H9 (cell line): ENCODE results near the gene UPP1. TPM values are rescaled to one million over a fixed set of nuclear protein-coding genes. Genes with fewer than 3 reads are reported as not detected.

Source experiments
- DNase-seq: peaks from one replicate; pipeline ENCODE4 v3.0.0-alpha.2; 2017
- H2AFZ ChIP-seq: one replicate; pipeline ENCODE4 v1.6.1; 2013; ENCODE audit warnings: mild to moderate bottlenecking, low read length, control low read depth, moderate library complexity
- H2AK5ac ChIP-seq: 2 replicates; pipeline ENCODE4 v1.6.1; 2013; ENCODE audit warnings: low read length, control low read depth, mixed read lengths; ENCODE audit not compliant: insufficient read length
- H2BK120ac ChIP-seq: one replicate; pipeline ENCODE4 v1.6.1; 2013; ENCODE audit warnings: low read depth, mild to moderate bottlenecking, low read length, control low read depth, inconsistent platforms; ENCODE audit not compliant: poor library complexity, severe bottlenecking
- H2BK12ac ChIP-seq: 2 replicates; pipeline ENCODE4 v1.6.1; 2013; ENCODE audit warnings: low read length, control low read depth, mixed read lengths, low read depth; ENCODE audit not compliant: insufficient read length
- H2BK15ac ChIP-seq: 2 replicates; pipeline ENCODE4 v1.6.1; 2013; ENCODE audit warnings: low read depth, low read length, control low read depth
- H2BK20ac ChIP-seq: one replicate; pipeline ENCODE4 v1.6.1; 2013; ENCODE audit warnings: low read depth, mild to moderate bottlenecking, low read length, control low read depth, inconsistent platforms; ENCODE audit not compliant: poor library complexity, severe bottlenecking
- H2BK5ac ChIP-seq: 2 replicates; pipeline ENCODE4 v1.6.1; 2013; ENCODE audit warnings: low read length, control low read depth, mixed read lengths; ENCODE audit not compliant: insufficient read length
- H3K14ac ChIP-seq: 2 replicates; pipeline ENCODE4 v1.6.1; 2013; ENCODE audit warnings: low read length, control low read depth; ENCODE audit not compliant: insufficient read depth
- H3K18ac ChIP-seq: 2 replicates; pipeline ENCODE4 v1.6.1; 2013; ENCODE audit warnings: low read depth, mild to moderate bottlenecking, mixed read lengths, low read length, control low read depth; ENCODE audit not compliant: insufficient read length
- H3K23ac ChIP-seq: 2 replicates; pipeline ENCODE4 v1.6.1; 2013; ENCODE audit warnings: low read length, control low read depth, mixed read lengths, low read depth; ENCODE audit not compliant: insufficient read length
- H3K23me2 ChIP-seq: 2 replicates; pipeline ENCODE4 v1.6.1; 2013; ENCODE audit warnings: low read depth, mild to moderate bottlenecking, mixed read lengths, low read length, control low read depth; ENCODE audit not compliant: insufficient read length, poor library complexity, severe bottlenecking
- H3K27ac ChIP-seq: 2 replicates; pipeline ENCODE4 v1.5.1; 2013; ENCODE audit warnings: low read length, control low read depth, mixed read lengths, low read depth; ENCODE audit not compliant: insufficient read length
- H3K27me3 ChIP-seq: 2 replicates; pipeline ENCODE4 v1.6.1; 2013; ENCODE audit warnings: low read length, control low read depth, inconsistent platforms; ENCODE audit not compliant: insufficient read depth
- H3K4ac ChIP-seq: 2 replicates; pipeline ENCODE4 v1.6.1; 2013; ENCODE audit warnings: low read depth, mild to moderate bottlenecking, control low read depth, inconsistent platforms, low read length, moderate library complexity
- H3K4me1 ChIP-seq: 2 replicates; pipeline ENCODE4 v1.6.1; 2013; ENCODE audit warnings: low read length, control low read depth, inconsistent platforms; ENCODE audit not compliant: insufficient read depth
- H3K4me2 ChIP-seq: 2 replicates; pipeline ENCODE4 v1.6.1; 2013; ENCODE audit warnings: low read length, control low read depth, mixed read lengths; ENCODE audit not compliant: insufficient read length, insufficient read depth
- H3K56ac ChIP-seq: 2 replicates; pipeline ENCODE4 v1.6.1; 2013; ENCODE audit warnings: low read depth, mild to moderate bottlenecking, mixed read lengths, low read length, control low read depth; ENCODE audit not compliant: insufficient read length
- H3K79me1 ChIP-seq: 2 replicates; pipeline ENCODE4 v1.6.1; 2013; ENCODE audit warnings: low read depth, mild to moderate bottlenecking, moderate library complexity, low read length, control low read depth, inconsistent platforms; ENCODE audit not compliant: insufficient read depth, poor library complexity, severe bottlenecking
- H3K79me2 ChIP-seq: 2 replicates; pipeline ENCODE4 v1.6.1; 2013; ENCODE audit warnings: low read length, control low read depth, inconsistent platforms; ENCODE audit not compliant: insufficient read depth
- H3K9ac ChIP-seq: 2 replicates; pipeline ENCODE4 v1.6.1; 2013; ENCODE audit warnings: low read length, control low read depth, mixed read lengths; ENCODE audit not compliant: insufficient read length; ENCODE audit errors: extremely low read depth
- H3K9me3 ChIP-seq: one replicate; pipeline ENCODE4 v1.6.1; 2013; ENCODE audit warnings: low read depth, low read length, inconsistent platforms; ENCODE audit not compliant: control insufficient read depth
- H3T11ph ChIP-seq: one replicate; pipeline ENCODE4 v1.6.1; 2013; ENCODE audit warnings: mild to moderate bottlenecking, low read length, control low read depth, inconsistent platforms
- H4K20me1 ChIP-seq: one replicate; pipeline ENCODE4 v1.6.1; 2013; ENCODE audit not compliant: control insufficient read depth, insufficient read length, insufficient read depth
- H4K5ac ChIP-seq: 2 replicates; pipeline ENCODE4 v1.6.1; 2013; ENCODE audit warnings: low read depth, mild to moderate bottlenecking, mixed read lengths, low read length, control low read depth; ENCODE audit not compliant: insufficient read length
- H4K8ac ChIP-seq: replicated peaks from 2 replicates; pipeline ENCODE4 v1.6.1; 2013; ENCODE audit warnings: low read length, control low read depth, mixed read lengths, low read depth; ENCODE audit not compliant: insufficient read length
- H4K91ac ChIP-seq: 2 replicates; pipeline ENCODE4 v1.6.1; 2013; ENCODE audit warnings: low read depth, mild to moderate bottlenecking, moderate library complexity, mixed read lengths, low read length, control low read depth; ENCODE audit not compliant: insufficient read length
- H3K27ac Mint-ChIP-seq, 3 experiments: 2 replicates in 2 of 3; 3 replicates in 1 of 3; pipeline ENCODE4 v1.8.0; 2020 to 2021; ENCODE audit warnings: mixed read lengths in 3 of 3, mild to moderate bottlenecking in 1 of 3, moderate library complexity in 1 of 3
- H3K27me3 Mint-ChIP-seq: 2 replicates; pipeline ENCODE4 v1.8.0; 2021; ENCODE audit warnings: low read depth, mild to moderate bottlenecking, moderate library complexity, mixed read lengths
- H3K36me3 Mint-ChIP-seq, 3 experiments: 2 replicates in 2 of 3; 3 replicates in 1 of 3; pipeline ENCODE4 v1.8.0; 2020 to 2021; ENCODE audit warnings: low read depth in 3 of 3, mixed read lengths in 3 of 3; ENCODE audit not compliant: insufficient read depth in 1 of 3
- H3K4me1 Mint-ChIP-seq, 2 experiments: 2 replicates each; pipeline ENCODE4 v1.8.0; 2020; ENCODE audit warnings: mixed read lengths in 2 of 2
- H3K4me3 Mint-ChIP-seq, 2 experiments: 2 replicates in 1 of 2; 3 replicates in 1 of 2; pipeline ENCODE4 v1.8.0; 2020 to 2021; ENCODE audit warnings: mild to moderate bottlenecking in 2 of 2, mixed read lengths in 2 of 2, moderate library complexity in 1 of 2
- H3K9me3 Mint-ChIP-seq, 2 experiments: 2 replicates in 1 of 2; 3 replicates in 1 of 2; pipeline ENCODE4 v1.8.0; 2020; ENCODE audit warnings: mild to moderate bottlenecking in 2 of 2, mixed read lengths in 2 of 2, moderate library complexity in 1 of 2
- WGBS: extraction: QIAGEN DNeasy Blood & Tissue Kit; methylation state at CpG from one replicate; pipeline ENCODE4 v1.1.7; 2013; ENCODE audit warnings: missing lambda C conversion rate, low lambda C conversion rate, mixed read lengths; ENCODE audit not compliant: insufficient read length; ENCODE audit errors: extremely low coverage; 5-methylcytosine and 5-hydroxymethylcytosine counted together
- total RNA-seq: library from RNA; stranded (reverse); gene quantifications from 2 replicates; pipeline ENCODE4 v1.2.1, GENCODE V29; 2021
- TF ChIP-seq, protein P1 (sequence below): fragments of 200-600 bp; sonication (generic); conservative IDR thresholded peaks from 3 replicates; pipeline ENCODE4 v1.8.0; 2021; ENCODE audit warnings: antibody characterized with exemption, mild to moderate bottlenecking

UPP1 gene
- total RNA-seq, 1 experiment from 2014 or later: 34.2 TPM

DNA sequence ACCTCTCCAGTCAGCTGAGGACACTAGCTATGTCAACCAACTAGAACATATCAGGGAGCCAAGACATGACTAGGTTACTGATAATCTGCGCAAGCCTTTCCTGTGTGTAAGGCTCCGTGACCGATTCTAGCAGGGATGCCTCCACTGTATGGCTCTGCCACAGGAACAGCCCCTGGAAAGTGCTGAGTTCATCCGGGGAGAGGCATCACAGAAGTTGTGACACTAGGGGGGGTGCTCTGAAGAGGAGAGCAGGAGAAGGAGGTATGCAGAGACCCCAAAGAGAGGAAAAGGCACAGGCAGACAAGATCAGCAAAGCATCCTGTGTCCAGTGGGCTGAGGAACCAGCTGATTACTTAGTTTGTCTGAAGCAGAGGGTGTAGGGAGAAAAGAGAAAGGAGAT, 13.5 kb downstream of the UPP1 start:
- H3K79me1 ChIP-seq: no peaks in the 10 kb centered on the region
- no peak overlapping the region for H3K4ac ChIP-seq
- H3K23me2 ChIP-seq: no peaks in the 10 kb centered on the region
- H3K9ac ChIP-seq: no peak overlapping the region
- H2AK5ac ChIP-seq: no peak overlapping the region
- Mint-ChIP-seq H3K36me3 (peaks cover 41 to 79% (median 77%) of the 10 kb centered on the region in 3 experiments; a peak in 6 of 7 replicates), H3K4me1 (no peaks in the 10 kb centered on the region), H3K27me3 (no peaks in the 10 kb centered on the region), H3K9me3 (no peaks in the 10 kb centered on the region), H3K27ac (no peak overlapping the region; a peak in 1 of 7 replicates), H3K4me3 (no peak overlapping the region)
- no peak overlapping the region for H3K27ac ChIP-seq
- no peak overlapping the region for H3T11ph ChIP-seq
- H2BK5ac ChIP-seq: no peak overlapping the region
- no peak overlapping the region for H2BK120ac ChIP-seq
- no peak overlapping the region for H3K56ac ChIP-seq
- no peak overlapping the region for H2BK12ac ChIP-seq
- H2BK20ac ChIP-seq: no peak overlapping the region
- H3K23ac ChIP-seq: no peak overlapping the region
- no peak overlapping the region for H4K8ac ChIP-seq
- H3K14ac ChIP-seq: no peak overlapping the region
- no peaks in the 10 kb centered on the region for H4K20me1 ChIP-seq
- H3K4me2 ChIP-seq: no peak overlapping the region
- TF ChIP-seq, protein P1, sequence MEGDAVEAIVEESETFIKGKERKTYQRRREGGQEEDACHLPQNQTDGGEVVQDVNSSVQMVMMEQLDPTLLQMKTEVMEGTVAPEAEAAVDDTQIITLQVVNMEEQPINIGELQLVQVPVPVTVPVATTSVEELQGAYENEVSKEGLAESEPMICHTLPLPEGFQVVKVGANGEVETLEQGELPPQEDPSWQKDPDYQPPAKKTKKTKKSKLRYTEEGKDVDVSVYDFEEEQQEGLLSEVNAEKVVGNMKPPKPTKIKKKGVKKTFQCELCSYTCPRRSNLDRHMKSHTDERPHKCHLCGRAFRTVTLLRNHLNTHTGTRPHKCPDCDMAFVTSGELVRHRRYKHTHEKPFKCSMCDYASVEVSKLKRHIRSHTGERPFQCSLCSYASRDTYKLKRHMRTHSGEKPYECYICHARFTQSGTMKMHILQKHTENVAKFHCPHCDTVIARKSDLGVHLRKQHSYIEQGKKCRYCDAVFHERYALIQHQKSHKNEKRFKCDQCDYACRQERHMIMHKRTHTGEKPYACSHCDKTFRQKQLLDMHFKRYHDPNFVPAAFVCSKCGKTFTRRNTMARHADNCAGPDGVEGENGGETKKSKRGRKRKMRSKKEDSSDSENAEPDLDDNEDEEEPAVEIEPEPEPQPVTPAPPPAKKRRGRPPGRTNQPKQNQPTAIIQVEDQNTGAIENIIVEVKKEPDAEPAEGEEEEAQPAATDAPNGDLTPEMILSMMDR: no peak
- H2BK15ac ChIP-seq: no peak overlapping the region
- no peaks in the 10 kb centered on the region for H3K4me1 ChIP-seq
- no peak for DNase-seq
- H3K79me2 ChIP-seq: no peaks in the 10 kb centered on the region
- WGBS: no CpG with 5 or more reads among the region's 4 CpGs
- H4K91ac ChIP-seq: no peak overlapping the region
- H2AFZ ChIP-seq: no peak overlapping the region
- H4K5ac ChIP-seq: no peak overlapping the region
- no peak overlapping the region for H3K18ac ChIP-seq
- no peaks in the 10 kb centered on the region for H3K27me3 ChIP-seq
- no peaks in the 10 kb centered on the region for H3K9me3 ChIP-seq
